ENCODE data around the gene PEPD.
A peak's percentile ranks its signal among the peaks of the same experiment; 100 is the strongest.

PEPD gene

GRCh38 chr19:33438987-33439781, 82.4 kb downstream of the PEPD start:
- DNase-seq (ENCODE audit: low read depth) = no peak

DNA sequence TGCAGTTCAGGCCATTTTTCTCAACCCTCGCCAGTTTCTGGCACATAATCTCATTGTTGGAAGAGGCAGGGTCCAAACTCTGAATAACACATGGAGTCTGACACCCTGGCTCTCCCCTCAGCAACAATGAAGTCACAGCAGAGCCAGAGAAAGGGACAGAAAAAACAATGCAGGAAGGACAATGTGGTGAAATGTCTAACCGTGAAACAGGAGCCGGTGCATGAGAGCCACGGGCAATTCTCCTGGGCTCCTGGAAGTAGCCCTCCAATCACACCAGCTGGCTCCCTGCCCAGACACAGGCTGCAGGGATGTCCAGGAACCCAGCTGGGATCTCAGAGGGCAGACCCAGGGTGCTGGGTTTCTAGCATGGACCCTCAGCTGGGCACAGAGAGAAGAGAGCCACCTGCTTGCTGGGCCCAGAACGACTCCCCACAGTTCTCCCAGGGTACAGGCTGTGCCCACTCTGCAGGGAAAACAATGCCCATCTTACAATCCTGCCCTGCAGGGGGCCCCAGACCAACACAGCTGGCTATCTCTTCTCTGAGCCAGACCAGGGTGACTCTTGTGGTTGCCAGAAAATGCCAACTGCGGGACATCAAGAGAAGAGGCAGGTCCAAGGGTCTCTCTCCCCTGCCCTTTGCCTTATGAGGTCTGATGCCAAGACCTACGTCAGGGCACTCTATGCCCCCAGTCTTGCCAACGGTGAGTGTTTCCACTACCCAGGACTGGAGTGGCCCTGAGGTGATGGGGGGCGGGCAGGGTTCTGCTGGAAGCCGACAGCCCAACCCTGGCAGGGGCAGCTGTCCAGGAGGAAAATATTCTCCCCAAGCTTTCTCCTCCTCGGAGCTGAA, 83.5 kb downstream of the PEPD start:
- DNase-seq (ENCODE audit: low read depth) = no peak

DNA sequence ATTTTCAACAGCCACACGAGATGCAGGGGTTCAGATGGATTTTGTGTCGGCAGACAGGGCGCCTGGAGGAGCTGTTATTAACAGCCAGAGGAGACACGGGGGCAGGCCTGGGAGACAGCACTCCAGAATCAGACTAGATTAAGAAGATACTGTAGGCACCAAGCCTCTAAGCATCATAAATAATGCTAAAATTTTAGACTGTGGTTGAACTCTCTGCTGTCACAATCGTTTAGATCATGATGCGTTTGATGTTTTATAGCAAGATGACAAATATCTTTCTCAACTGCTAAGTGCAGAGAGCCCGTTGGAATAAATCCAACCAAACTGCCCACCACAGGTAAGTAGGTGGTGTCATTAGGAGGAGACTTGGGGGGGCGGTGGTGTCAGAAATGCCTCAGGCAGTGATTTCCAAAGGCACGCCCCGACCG, 84.2 kb downstream of the PEPD start:
- no peak for DNase-seq (ENCODE audit: low read depth)

- no peak for DNase-seq (ENCODE audit: low read depth)
Measured at GRCh38 chr19:33436360-33437345, 84.9 kb downstream of the PEPD start.

DNA sequence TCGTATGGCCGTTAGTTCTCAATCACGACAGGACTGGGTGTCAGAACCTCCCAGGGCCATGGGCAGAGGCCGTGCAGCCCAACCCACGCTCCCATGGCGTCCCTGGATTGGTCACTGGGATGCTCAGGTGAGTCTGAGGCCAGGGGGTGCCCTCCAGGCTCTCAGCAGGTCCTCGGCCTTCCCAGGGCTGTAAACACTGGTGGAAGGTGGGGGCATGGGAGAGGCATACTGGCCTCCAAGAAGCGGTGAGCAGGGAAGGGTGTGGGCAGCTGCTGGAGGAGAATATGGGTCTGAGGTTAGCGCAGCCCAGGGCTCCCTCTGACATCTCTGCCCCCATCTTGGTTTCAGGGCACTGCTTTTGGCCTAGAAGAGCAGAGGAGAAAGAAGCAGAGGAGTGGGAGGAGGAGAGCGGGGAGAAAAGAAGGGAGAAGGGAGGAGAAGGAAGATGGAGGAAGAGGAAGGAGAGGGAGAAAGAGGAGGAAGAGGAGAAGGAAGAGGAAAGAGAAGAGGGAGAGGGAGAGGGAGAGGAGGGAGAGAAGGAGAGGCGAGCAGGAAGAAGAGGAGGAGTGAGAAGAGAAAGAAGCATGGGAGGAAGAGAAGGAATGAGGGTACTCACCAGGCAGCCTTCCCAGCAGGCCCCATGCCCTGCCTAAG, 85.8 kb downstream of the PEPD start:
- DNase-seq (ENCODE audit: low read depth) = no peak

DNA sequence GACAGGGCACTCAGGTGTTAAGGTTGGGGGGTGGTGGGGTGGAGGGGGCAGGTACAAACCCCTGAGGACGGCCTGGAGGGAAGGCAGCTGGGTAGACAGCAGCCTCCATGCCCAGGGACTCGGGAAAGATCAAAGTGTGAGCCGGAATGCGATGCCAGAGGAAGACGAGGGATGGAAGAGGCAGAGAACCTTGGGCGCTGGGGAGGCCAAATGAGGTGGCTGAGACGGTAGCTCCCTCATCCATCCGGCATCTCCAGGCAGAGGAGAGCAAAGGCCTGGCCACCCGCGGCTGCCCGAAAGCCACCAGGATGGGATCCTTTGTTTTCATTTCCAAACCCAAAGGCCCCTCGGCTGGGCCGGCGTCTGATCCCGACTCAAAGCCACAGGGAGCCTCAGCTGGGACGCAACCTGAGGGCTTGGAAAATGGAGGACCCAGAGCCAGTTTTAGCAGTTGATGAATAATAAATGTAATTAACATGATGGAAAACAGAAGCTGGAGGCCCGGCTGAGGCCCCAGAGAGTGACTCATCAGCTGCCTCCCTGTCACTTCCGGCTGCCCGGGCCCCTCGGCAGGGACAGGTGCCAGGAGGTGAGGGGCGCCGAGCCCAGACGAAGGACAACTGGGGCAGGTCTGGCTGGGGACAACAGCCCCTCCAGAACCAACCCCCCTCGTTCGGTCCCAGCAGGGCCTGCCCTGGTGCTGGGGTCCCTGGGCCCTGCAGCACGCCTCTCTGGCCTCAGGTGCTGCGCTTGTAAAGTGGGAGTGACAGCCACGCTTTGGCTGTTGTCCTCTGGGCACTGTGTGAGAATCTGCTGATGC, 86.5 kb downstream of the PEPD start:
- DNase-seq (ENCODE audit: low read depth) = no peak

DNA sequence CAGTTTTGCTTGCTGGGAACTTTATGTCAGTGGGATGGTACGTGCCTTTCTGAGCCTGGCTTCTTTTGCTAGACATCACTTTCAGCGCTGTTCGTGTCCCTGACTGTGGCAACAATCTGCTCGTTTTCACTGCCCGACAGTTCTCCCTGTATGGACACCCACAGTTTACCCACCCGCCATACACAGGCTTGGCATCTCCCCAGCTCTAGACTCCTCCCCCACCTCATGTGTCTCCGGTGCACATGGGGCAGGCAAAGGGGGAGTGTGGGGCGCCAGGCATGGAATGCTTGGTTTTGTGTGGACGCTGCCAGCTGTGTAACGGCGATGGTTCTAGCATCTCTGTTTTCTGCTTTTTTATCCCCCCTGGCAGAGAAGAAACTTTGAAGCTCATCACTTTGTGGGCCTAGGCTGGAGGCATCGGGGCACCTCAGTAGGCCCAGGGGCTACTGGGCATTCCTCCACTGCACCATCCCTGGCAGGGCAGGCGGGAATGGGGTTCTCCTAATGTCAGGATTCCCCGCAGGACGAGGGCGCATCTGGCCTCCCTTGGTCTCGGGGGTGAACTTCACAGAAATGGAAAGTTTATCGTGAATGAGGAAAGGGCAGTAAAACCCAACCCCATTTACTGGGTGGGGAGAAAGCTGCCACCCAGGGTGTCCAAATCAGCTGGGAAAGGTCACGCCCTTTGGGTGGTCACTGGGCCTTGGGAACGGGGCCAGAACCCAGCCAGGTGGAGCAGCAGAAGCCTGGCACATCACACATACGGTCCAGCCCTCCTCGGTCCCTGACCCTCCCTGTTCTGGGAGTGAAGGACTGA, 87.3 kb downstream of the PEPD start:
- DNase-seq (ENCODE audit: low read depth) = no peak

DNA sequence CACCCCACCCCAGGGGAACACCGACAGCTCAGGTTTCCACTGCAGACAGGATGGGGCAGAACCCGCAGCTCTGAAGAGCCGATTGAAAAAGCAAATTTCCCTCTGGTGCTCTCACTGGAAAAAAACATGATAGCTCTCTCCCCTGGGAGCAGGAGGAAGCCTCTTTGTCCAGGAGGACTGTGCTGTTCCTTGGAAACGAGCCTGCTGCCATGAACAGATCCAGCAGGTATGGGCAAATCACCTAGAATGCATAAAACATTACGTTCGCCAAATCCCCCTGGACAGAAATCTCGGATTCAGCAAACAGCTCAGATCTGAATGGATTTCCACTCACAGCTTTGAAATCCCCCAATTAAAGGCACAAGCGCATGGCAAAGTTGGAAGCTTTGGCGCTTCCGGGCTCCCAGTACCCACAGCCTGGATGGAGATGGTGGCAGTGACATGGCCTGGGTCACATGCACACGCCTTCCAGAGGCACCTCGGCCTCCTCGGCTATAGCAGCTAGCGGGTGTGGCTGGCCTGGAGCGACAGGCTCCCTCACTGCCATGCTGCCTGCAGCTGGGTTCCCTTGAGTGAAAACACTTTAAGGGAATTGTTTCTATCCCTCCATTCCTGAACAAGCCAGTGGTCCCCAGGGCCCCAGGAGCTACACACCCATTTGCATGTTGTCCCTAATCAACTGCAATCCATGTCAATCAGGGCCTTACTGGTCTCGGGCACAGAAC, 89.0 kb downstream of the PEPD start:
- DNase-seq (ENCODE audit: low read depth) = no peak

- no peak for DNase-seq (ENCODE audit: low read depth)
Measured at GRCh38 chr19:33432015-33432414, 89.6 kb downstream of the PEPD start.

- DNase-seq (ENCODE audit: low read depth) = peak; percentile 46
Measured at GRCh38 chr19:33430674-33431277, 90.8 kb downstream of the PEPD start.

- no peak for DNase-seq (ENCODE audit: low read depth)
Measured at GRCh38 chr19:33429891-33430673, 91.5 kb downstream of the PEPD start.

DNA sequence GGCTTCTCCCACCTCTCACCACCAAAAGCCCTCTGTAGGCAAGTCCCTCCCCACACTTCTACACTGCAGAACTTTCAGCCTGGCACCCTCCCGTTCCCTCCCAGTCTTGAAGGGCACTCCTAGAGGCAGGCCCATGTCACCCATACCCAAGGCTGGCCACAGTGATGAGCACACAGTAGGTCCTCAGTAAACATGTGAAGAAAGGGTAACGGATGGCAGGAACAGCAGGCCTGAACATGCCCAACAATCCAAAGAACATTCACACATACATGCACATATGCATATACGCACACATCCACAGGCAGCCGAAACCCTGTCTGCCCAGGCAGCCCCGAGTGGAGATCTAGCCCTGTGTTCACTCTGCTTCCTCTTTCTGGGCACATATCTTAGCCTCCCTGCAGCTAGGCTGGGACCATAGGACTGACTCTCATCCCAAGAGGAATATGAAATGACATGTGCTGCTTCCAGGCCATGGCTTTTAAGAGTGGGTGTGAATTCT, 92.9 kb downstream of the PEPD start:
- no peak for DNase-seq (ENCODE audit: low read depth)

- no peak for DNase-seq (ENCODE audit: low read depth)
Measured at GRCh38 chr19:33427801-33428626, 93.6 kb downstream of the PEPD start.

GRCh38 chr19:33426621-33427361, 94.8 kb downstream of the PEPD start:
- no peak for DNase-seq (ENCODE audit: low read depth)

DNA sequence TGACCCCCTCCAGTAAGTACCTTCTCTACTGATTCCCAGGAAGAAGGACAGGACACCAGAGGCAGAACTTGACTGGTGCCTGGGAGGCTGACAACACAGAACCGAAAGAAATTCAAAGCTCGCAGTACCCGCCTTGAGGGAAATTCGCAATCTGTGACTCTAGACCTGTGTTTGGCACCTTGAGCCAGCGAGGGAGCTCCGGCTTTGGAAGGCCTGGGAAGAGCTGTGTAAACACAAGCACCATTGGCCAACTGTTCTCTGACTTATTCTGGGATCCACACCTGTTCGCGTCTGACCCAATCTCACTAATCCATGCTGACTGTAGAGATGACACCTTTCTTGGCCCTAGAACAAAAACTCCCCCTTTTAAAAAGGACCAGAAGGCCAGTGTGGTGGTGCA, 97.4 kb downstream of the PEPD start:
- DNase-seq (ENCODE audit: low read depth) = no peak

Data from stimulated activated CD8-positive, alpha-beta memory T cell treated with anti-CD3 and anti-CD28 coated beads, Interleukin-4, amount 100 ng/mL, for 24 hours (primary cell).